ENCODE measurements around the gene STXBP5. TPM values are rescaled to one million over a fixed set of nuclear protein-coding genes. Genes with fewer than 3 reads are reported as not detected.

Gene STXBP5
- total and polyA plus RNA-seq, 2 of the 13 experiments (the other 11 are each of a cell fraction or from before 2014, with no cell fraction given) = 8.8 to 19.4 TPM

GRCh38 chr6:147245693-147246092 lies 41.5 kb downstream of the STXBP5 start:
- in situ Hi-C loops (cut with HindIII; ENCODE audit: extremely low pct_ligation_motif_present, low pct_unique_long_range_greater_than_20kb) = no loop called here
- BruUV-seq (replicated peaks) = no TSS peak
- Histone ChIP-seq H3K4me1 (ENCODE audit: insufficient read depth, low read length) (no peaks in the 10 kb centered on the region), H3K27me3 (ENCODE audit: control insufficient read depth in 1 of 2, insufficient read depth in 2 of 2, low read length in 2 of 2) (no peaks in the 10 kb centered on the region), H3K79me2 (ENCODE audit: insufficient read depth, low read length) (no peaks in the 10 kb centered on the region), H3K36me3 (replicated peaks in 1 of 2; ENCODE audit: control insufficient read depth in 1 of 2, insufficient read depth in 2 of 2, low read length in 2 of 2) (peaks cover 2 to 6% of the 10 kb centered on the region in 2 experiments; a peak in 2 of 5 replicates), H3K4me2 (ENCODE audit: low read depth, low read length) (no peak overlapping the region), H3K4me3 (replicated peaks in 1 of 3; ENCODE audit: insufficient read depth in 1 of 3, low read depth in 2 of 3, low read length in 3 of 3) (no peak overlapping the region), H4K20me1 (ENCODE audit: insufficient read depth, low read length) (no peaks in the 10 kb centered on the region), H3K27ac (ENCODE audit: extremely low read length, insufficient read depth, low read length) (no peak overlapping the region), H3K9ac (ENCODE audit: insufficient read depth, low read depth, low read length) (no peak overlapping the region), H3K9me3 (ENCODE audit: low read length) (no peaks in the 10 kb centered on the region), H2AFZ (ENCODE audit: low read length) (no peak overlapping the region)
- no peak for DNase-seq (ENCODE audit: low spot score)
- FAIRE-seq = no peak
- 95% methylated on average over 2 of the region's 2 CpGs for WGBS (ENCODE audit: low lambda C conversion rate)
- ATAC-seq = no peak
- POLR2A ChIA-PET = no interaction called here
- CTCF ChIA-PET (ENCODE audit: low intra/inter-chr PET ratio, low total read pairs) = no interaction called here
- intact Hi-C loops (cut with micrococcal nuclease; ENCODE audit: unreplicated experiment) = no loop called here
- no peak for TF ChIP-seq ZNF607 (CRISPR knock-in tag; IDR thresholded peaks at IDR 0.05; ENCODE audit: borderline replicate concordance)
- TF ChIP-seq ZNF501 (CRISPR knock-in tag; IDR thresholded peaks at IDR 0.05) = no peak
- TF ChIP-seq, protein P1, sequence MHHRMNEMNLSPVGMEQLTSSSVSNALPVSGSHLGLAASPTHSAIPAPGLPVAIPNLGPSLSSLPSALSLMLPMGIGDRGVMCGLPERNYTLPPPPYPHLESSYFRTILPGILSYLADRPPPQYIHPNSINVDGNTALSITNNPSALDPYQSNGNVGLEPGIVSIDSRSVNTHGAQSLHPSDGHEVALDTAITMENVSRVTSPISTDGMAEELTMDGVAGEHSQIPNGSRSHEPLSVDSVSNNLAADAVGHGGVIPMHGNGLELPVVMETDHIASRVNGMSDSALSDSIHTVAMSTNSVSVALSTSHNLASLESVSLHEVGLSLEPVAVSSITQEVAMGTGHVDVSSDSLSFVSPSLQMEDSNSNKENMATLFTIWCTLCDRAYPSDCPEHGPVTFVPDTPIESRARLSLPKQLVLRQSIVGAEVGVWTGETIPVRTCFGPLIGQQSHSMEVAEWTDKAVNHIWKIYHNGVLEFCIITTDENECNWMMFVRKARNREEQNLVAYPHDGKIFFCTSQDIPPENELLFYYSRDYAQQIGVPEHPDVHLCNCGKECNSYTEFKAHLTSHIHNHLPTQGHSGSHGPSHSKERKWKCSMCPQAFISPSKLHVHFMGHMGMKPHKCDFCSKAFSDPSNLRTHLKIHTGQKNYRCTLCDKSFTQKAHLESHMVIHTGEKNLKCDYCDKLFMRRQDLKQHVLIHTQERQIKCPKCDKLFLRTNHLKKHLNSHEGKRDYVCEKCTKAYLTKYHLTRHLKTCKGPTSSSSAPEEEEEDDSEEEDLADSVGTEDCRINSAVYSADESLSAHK (CRISPR knock-in tag; IDR thresholded peaks at IDR 0.05; ENCODE audit: borderline replicate concordance) = no peak
- TF ChIP-seq, protein P2, sequence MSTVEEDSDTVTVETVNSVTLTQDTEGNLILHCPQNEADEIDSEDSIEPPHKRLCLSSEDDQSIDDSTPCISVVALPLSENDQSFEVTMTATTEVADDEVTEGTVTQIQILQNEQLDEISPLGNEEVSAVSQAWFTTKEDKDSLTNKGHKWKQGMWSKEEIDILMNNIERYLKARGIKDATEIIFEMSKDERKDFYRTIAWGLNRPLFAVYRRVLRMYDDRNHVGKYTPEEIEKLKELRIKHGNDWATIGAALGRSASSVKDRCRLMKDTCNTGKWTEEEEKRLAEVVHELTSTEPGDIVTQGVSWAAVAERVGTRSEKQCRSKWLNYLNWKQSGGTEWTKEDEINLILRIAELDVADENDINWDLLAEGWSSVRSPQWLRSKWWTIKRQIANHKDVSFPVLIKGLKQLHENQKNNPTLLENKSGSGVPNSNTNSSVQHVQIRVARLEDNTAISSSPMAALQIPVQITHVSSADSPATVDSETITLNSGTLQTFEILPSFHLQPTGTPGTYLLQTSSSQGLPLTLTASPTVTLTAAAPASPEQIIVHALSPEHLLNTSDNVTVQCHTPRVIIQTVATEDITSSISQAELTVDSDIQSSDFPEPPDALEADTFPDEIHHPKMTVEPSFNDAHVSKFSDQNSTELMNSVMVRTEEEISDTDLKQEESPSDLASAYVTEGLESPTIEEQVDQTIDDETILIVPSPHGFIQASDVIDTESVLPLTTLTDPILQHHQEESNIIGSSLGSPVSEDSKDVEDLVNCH (CRISPR knock-in tag; IDR thresholded peaks at IDR 0.05) = no peak
